Mucosa of stomach (tissue), 1 donor: Measurements from ENCODE around the gene RNF4.

ENCODE experiments used
- H3K27me3 ChIP-seq: one replicate; pipeline ENCODE4 v1.7.0; 2013; ENCODE audit warnings: mild to moderate bottlenecking, low read length; ENCODE audit not compliant: control insufficient read depth, insufficient read depth
- H3K36me3 ChIP-seq: one replicate; pipeline ENCODE4 v1.7.0; 2013; ENCODE audit warnings: low read length; ENCODE audit not compliant: control insufficient read depth, insufficient read depth
- H3K4me1 ChIP-seq: one replicate; pipeline ENCODE4 v1.7.0; 2013; ENCODE audit warnings: mild to moderate bottlenecking, low read length; ENCODE audit not compliant: control insufficient read depth, insufficient read depth
- H3K4me3 ChIP-seq: one replicate; pipeline ENCODE4 v1.7.0; 2013; ENCODE audit warnings: low read length
- H3K9ac ChIP-seq: one replicate; pipeline ENCODE4 v1.7.0; 2013; ENCODE audit warnings: mild to moderate bottlenecking, low read length, moderate library complexity
- H3K9me3 ChIP-seq: one replicate; pipeline ENCODE4 v1.7.0; 2013; ENCODE audit warnings: mild to moderate bottlenecking, low read length, moderate library complexity; ENCODE audit not compliant: control insufficient read depth
- donor health status: Pancreatic carcinoma.

RNF4 gene

GRCh38 chr4:2489081-2489805 is 20.3 kb downstream of the RNF4 start:
- H3K9me3 ChIP-seq = no peaks in the 10 kb centered on the region
- no peak overlapping the region for H3K4me3 ChIP-seq
- no peak overlapping the region for H3K9ac ChIP-seq
- no peaks in the 10 kb centered on the region for H3K27me3 ChIP-seq
- peaks cover 4% of the 10 kb centered on the region for H3K36me3 ChIP-seq
- peaks cover 41% of the 10 kb centered on the region for H3K4me1 ChIP-seq

DNA sequence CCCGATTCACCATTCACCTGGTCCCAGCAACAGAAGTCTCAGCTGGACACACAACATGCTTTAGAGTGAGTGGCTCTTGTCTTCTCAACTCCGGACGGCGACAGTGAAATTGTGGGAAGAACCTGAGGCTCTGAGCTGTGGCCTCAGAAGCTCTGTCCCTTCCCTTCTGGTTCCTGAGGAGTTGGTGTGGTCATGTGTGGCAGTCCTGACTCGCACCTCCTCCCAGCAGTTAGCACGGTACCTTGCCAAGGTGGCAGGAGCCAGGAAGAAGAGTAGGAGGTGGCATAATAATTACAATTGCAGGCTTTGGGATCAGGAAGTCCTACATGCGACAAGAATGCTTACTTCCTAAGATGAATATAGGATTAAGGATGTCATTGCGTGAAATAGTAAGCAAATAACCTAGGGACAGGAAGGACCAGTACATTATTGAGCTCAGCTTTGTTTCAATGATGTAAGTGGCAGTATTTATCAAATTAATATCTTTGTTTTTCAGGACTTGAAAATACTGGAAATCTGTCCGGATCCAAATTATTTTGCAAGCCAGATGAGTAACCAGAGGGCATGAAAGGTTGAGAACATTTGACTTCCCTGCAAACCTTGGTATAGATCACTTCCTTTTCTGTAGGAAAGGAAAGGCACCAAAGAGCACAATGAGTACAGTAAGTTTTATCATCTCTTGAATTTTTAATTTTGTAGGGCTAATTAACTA is 21.1 kb downstream of the RNF4 start:
- H3K4me1 ChIP-seq = peaks cover 38% of the 10 kb centered on the region
- H3K36me3 ChIP-seq = peaks cover 4% of the 10 kb centered on the region
- no peaks in the 10 kb centered on the region for H3K9me3 ChIP-seq
- no peak overlapping the region for H3K4me3 ChIP-seq
- no peak overlapping the region for H3K9ac ChIP-seq
- H3K27me3 ChIP-seq = no peaks in the 10 kb centered on the region

DNA sequence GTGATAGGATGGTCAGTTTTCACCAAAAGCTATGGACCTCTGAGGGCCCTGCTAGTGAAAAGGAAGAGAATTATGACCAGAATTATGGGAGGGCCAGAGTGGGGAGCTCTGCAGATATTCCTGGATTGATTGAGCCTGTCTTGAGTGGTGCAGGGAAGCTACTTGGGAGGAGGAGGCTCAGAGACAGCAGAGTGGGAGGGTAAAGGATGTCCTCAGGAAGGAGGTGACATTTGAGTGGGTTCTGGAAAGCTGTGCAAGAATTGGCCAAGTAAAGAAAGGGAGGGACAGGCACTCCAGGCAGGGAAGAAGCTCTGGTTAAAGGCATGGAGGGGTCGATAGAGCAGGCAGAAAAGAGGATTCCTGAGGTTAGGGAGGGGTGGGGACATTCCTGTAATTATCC is 24.1 kb downstream of the RNF4 start:
- Histone ChIP-seq H3K4me1 (peaks cover 14% of the 10 kb centered on the region), H3K27me3 (no peaks in the 10 kb centered on the region), H3K9ac (no peak overlapping the region), H3K36me3 (peaks cover 11% of the 10 kb centered on the region), H3K4me3 (no peak overlapping the region), H3K9me3 (no peaks in the 10 kb centered on the region)

DNA sequence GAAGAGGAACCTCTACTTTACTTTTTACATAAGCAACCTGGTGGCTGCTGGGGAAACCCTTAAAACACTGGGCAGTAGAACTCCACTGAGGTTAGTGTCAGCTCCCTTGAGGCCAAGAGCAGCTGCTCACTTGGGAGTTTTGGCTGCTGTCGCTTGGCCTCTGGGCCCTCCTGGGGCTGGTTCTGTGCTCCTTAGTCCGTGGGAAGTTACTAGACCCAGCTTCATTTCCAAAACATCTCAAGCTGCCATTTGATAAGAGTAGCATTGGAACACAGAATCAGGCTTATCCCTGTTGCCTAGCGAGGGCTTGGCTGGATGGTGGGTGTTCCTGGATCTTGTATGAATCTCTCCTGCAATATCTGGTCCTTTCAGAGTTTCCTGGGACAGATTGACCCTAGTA is 26.1 kb downstream of the RNF4 start:
- H3K9ac ChIP-seq = peak overlapping the region; percentile 29
- H3K9me3 ChIP-seq = no peaks in the 10 kb centered on the region
- H3K27me3 ChIP-seq = no peaks in the 10 kb centered on the region
- peaks cover 10% of the 10 kb centered on the region for H3K4me1 ChIP-seq
- peaks cover 12% of the 10 kb centered on the region for H3K36me3 ChIP-seq
- H3K4me3 ChIP-seq = no peak overlapping the region

GRCh38 chr4:2497324-2497723 is 28.4 kb downstream of the RNF4 start:
- H3K9me3 ChIP-seq = no peaks in the 10 kb centered on the region
- H3K9ac ChIP-seq = no peak overlapping the region
- no peaks in the 10 kb centered on the region for H3K27me3 ChIP-seq
- H3K4me1 ChIP-seq = peaks cover 10% of the 10 kb centered on the region
- H3K4me3 ChIP-seq = no peak overlapping the region
- peaks cover 28% of the 10 kb centered on the region for H3K36me3 ChIP-seq

- no peaks in the 10 kb centered on the region for H3K27me3 ChIP-seq
- H3K9ac ChIP-seq = no peak overlapping the region
- no peak overlapping the region for H3K4me3 ChIP-seq
- H3K36me3 ChIP-seq = peaks cover 24% of the 10 kb centered on the region
- no peaks in the 10 kb centered on the region for H3K9me3 ChIP-seq
- peaks cover 10% of the 10 kb centered on the region for H3K4me1 ChIP-seq
These were observed 29.0 kb downstream of the RNF4 start for GRCh38 chr4:2497931-2498330.

- H3K4me3 ChIP-seq = no peak overlapping the region
- H3K9ac ChIP-seq = no peak overlapping the region
- no peaks in the 10 kb centered on the region for H3K9me3 ChIP-seq
- no peaks in the 10 kb centered on the region for H3K4me1 ChIP-seq
- H3K36me3 ChIP-seq = peaks cover 24% of the 10 kb centered on the region
- no peaks in the 10 kb centered on the region for H3K27me3 ChIP-seq
These were observed 31.6 kb downstream of the RNF4 start for GRCh38 chr4:2500547-2500946.

GRCh38 chr4:2501034-2501594 is 32.2 kb downstream of the RNF4 start:
- no peaks in the 10 kb centered on the region for H3K27me3 ChIP-seq
- no peak overlapping the region for H3K9ac ChIP-seq
- no peaks in the 10 kb centered on the region for H3K4me1 ChIP-seq
- no peaks in the 10 kb centered on the region for H3K9me3 ChIP-seq
- peaks cover 24% of the 10 kb centered on the region for H3K36me3 ChIP-seq
- no peak overlapping the region for H3K4me3 ChIP-seq

- Histone ChIP-seq H3K9ac (no peak overlapping the region), H3K27me3 (no peaks in the 10 kb centered on the region), H3K9me3 (no peaks in the 10 kb centered on the region), H3K4me1 (no peaks in the 10 kb centered on the region), H3K36me3 (peaks cover 16% of the 10 kb centered on the region), H3K4me3 (no peak overlapping the region)
These were observed 34.9 kb downstream of the RNF4 start for GRCh38 chr4:2503809-2504208.

DNA sequence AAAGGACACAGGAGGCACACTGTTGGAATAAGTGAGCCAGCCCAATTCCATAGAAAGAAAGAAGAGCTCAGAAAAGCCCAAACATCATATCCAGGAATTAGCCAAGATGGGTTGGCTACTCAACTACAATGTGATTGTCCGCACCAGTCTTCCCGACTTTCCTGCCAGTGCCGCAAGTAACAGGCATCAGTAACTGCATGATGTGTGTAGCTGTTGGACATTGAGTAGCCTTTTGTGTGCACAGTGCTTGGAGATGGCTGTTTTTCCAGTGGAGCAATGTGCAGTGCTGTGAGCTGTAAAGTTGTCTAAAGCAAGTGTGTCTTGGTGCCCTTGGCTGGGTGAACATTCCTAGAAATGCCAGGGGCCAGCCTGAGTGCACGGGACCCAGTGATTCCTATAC is 38.4 kb downstream of the RNF4 start:
- H3K27me3 ChIP-seq = no peaks in the 10 kb centered on the region
- no peaks in the 10 kb centered on the region for H3K9me3 ChIP-seq
- H3K36me3 ChIP-seq = peaks cover 6% of the 10 kb centered on the region
- H3K4me1 ChIP-seq = no peaks in the 10 kb centered on the region
- no peak overlapping the region for H3K4me3 ChIP-seq
- no peak overlapping the region for H3K9ac ChIP-seq

DNA sequence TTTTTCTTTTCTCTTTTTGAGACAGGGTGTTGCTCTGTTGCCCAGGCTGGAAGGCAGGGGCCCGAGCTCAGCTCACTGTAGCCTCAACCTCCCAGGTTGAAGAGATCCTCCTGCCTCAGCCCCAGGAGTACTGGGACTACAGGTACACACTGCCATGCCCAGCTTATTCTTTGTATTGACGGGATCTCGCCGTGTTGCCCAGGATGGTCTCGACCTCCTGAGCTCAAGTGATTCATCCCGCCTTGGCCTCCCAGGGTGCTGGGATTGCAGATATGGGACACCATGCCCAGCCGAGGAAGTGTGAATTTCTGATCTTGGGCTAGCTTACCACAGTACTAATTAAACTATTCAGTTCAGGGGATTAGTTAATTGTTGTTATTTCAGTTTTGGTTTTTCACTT is 38.9 kb downstream of the RNF4 start:
- no peaks in the 10 kb centered on the region for H3K9me3 ChIP-seq
- no peak overlapping the region for H3K4me3 ChIP-seq
- H3K4me1 ChIP-seq = no peaks in the 10 kb centered on the region
- H3K36me3 ChIP-seq = peaks cover 11% of the 10 kb centered on the region
- H3K9ac ChIP-seq = no peak overlapping the region
- H3K27me3 ChIP-seq = no peaks in the 10 kb centered on the region
